Thoracic aorta (tissue), 2 donors: ENCODE measurements around the gene NR1H4. TPM values are rescaled to one million over a fixed set of nuclear protein-coding genes. Genes with fewer than 3 reads are reported as not detected.
"Not testable (repeated sequence)": the region's sequence is repeated elsewhere in the genome, so short reads cannot be mapped to it uniquely, and the experiment has no call there.

ENCODE experiments used
- ATAC-seq: fragments of 150-250 bp; one replicate; pipeline ENCODE4 v1.8.0; 2017; ENCODE audit warnings: low read depth; ENCODE audit not compliant: insufficient number of reproducible peaks, low FRiP score
- DNase-seq: peaks from one replicate; pipeline ENCODE4 v3.0.0-alpha.2; 2020; ENCODE audit warnings: low spot score
- H3K27ac ChIP-seq, 2 donors: fragments of 200-600 bp; sonication (generic); 1 replicate in 1 of 2; 2 replicates in 1 of 2; pipeline ENCODE4 v1.5.1; 2016; ENCODE audit warnings: mild to moderate bottlenecking in 2 of 2, moderate library complexity in 2 of 2
- H3K27me3 ChIP-seq: fragments of 200-600 bp; sonication (generic); replicated peaks from 2 replicates; pipeline ENCODE4 v1.6.0; 2016; ENCODE audit warnings: mild to moderate bottlenecking; ENCODE audit not compliant: insufficient read depth
- H3K36me3 ChIP-seq: fragments of 200-600 bp; sonication (generic); one replicate; pipeline ENCODE4 v1.5.1; 2016
- H3K4me1 ChIP-seq, 2 donors: fragments of 200-600 bp; sonication (generic); 1 replicate in 1 of 2; 2 replicates in 1 of 2; pipeline versions ENCODE4 v1.5.1 to v1.6.0; 2016; ENCODE audit warnings: low read depth in 2 of 2, mild to moderate bottlenecking in 1 of 2; ENCODE audit not compliant: control insufficient read depth in 1 of 2
- H3K4me3 ChIP-seq: fragments of 200-600 bp; sonication (generic); 2 replicates; pipeline ENCODE4 v1.5.1; 2016; ENCODE audit warnings: mild to moderate bottlenecking
- H3K9me3 ChIP-seq: fragments of 200-600 bp; sonication (generic); 2 replicates; pipeline ENCODE4 v1.5.1; 2016
- CTCF ChIP-seq: fragments of 200-600 bp; sonication (generic); IDR thresholded peaks from one replicate; pipeline ENCODE4 v1.5.1; 2019; ENCODE audit warnings: antibody characterized with exemption
- total RNA-seq, 2 donors: library from RNA; depleted of rRNA; stranded (reverse); fragments of >200 nt; gene quantifications; one replicate each; pipeline versions ENCODE4 v1.1.0 to v1.2.3, GENCODE V29; 2016

NR1H4 gene
- total RNA-seq, 2 donors from 2014 or later, result 1.9 TPM; not detected in 1

GRCh38 chr12:100494538-100494937 is 20.9 kb downstream of the NR1H4 start:
- Histone ChIP-seq H3K27ac (no peak overlapping the region), H3K36me3 (no peaks in the 10 kb centered on the region), H3K27me3 (no peaks in the 10 kb centered on the region), H3K4me1 (peaks cover 0 to under 1% of the 10 kb centered on the region in 2 donors), H3K4me3 (no peak overlapping the region), H3K9me3 (no peaks in the 10 kb centered on the region)
- ATAC-seq (no peak), DNase-seq (no peak)
- TF ChIP-seq CTCF, result no peak

GRCh38 chr12:100497105-100497795 is 23.6 kb downstream of the NR1H4 start:
- H3K27me3 ChIP-seq, result no peaks in the 10 kb centered on the region
- DNase-seq (no peak), ATAC-seq (no peak)
- no peaks in the 10 kb centered on the region for H3K9me3 ChIP-seq
- TF ChIP-seq CTCF, result no peak
- no peak overlapping the region for H3K4me3 ChIP-seq
- H3K36me3 ChIP-seq, result no peaks in the 10 kb centered on the region
- no peak overlapping the region for H3K27ac ChIP-seq
- H3K4me1 ChIP-seq, result no peaks in the 10 kb centered on the region

GRCh38 chr12:100498141-100498540 is 24.5 kb downstream of the NR1H4 start:
- no peaks in the 10 kb centered on the region for H3K4me1 ChIP-seq
- H3K4me3 ChIP-seq, result no peak overlapping the region
- DNase-seq (no peak), ATAC-seq (no peak)
- H3K27me3 ChIP-seq, result no peaks in the 10 kb centered on the region
- TF ChIP-seq CTCF, result no peak
- H3K27ac ChIP-seq, result no peak overlapping the region
- H3K36me3 ChIP-seq, result no peaks in the 10 kb centered on the region
- H3K9me3 ChIP-seq, result no peaks in the 10 kb centered on the region

GRCh38 chr12:100499416-100499815 is 25.8 kb downstream of the NR1H4 start:
- no peak for TF ChIP-seq CTCF
- Histone ChIP-seq H3K27me3 (no peaks in the 10 kb centered on the region), H3K9me3 (no peaks in the 10 kb centered on the region), H3K4me1 (no peaks in the 10 kb centered on the region), H3K27ac (no peak overlapping the region), H3K36me3 (no peaks in the 10 kb centered on the region), H3K4me3 (no peak overlapping the region)
- ATAC-seq, result no peak
- no peak for DNase-seq

- H3K27me3 ChIP-seq, H3K4me3 ChIP-seq, H3K4me1 ChIP-seq, DNase-seq, H3K36me3 ChIP-seq, H3K9me3 ChIP-seq, H3K27ac ChIP-seq, ATAC-seq: not testable (repeated sequence)
Measured at GRCh38 chr12:100502718-100503117, 29.1 kb downstream of the NR1H4 start.

- H3K27me3 ChIP-seq, result no peaks in the 10 kb centered on the region
- no peak overlapping the region for H3K4me3 ChIP-seq
- H3K9me3 ChIP-seq, result no peaks in the 10 kb centered on the region
- H3K27ac ChIP-seq, result no peak overlapping the region
- DNase-seq (no peak), ATAC-seq (no peak)
- H3K36me3 ChIP-seq, result no peaks in the 10 kb centered on the region
- TF ChIP-seq CTCF, result no peak
- H3K4me1 ChIP-seq, result no peaks in the 10 kb centered on the region
Measured at GRCh38 chr12:100503228-100503628, 29.6 kb downstream of the NR1H4 start.
